KMS-11 (cell line): ENCODE results near the gene RELL1.

Experiments
- H2AFZ ChIP-seq: fragments of 200-600 bp; sonication (generic); 2 replicates; pipeline ENCODE4 v1.6.1; 2016; ENCODE audit warnings: antibody characterized with exemption, mixed run types, low read depth
- H3K27ac ChIP-seq: fragments of 200-600 bp; sonication (generic); 2 replicates; pipeline ENCODE4 v1.6.1; 2016; ENCODE audit warnings: mild to moderate bottlenecking, mixed run types
- H3K27me3 ChIP-seq: fragments of 200-600 bp; sonication (generic); 2 replicates; pipeline ENCODE4 v1.6.1; 2017; ENCODE audit warnings: mild to moderate bottlenecking, low read depth, mixed run types, moderate library complexity; ENCODE audit not compliant: insufficient read depth
- H3K36me3 ChIP-seq: fragments of 200-600 bp; sonication (generic); 2 replicates; pipeline ENCODE4 v1.6.1; 2017; ENCODE audit warnings: mild to moderate bottlenecking, mixed run types; ENCODE audit not compliant: insufficient read depth
- H3K4me1 ChIP-seq: fragments of 200-600 bp; sonication (generic); 2 replicates; pipeline ENCODE4 v1.6.1; 2016; ENCODE audit warnings: mild to moderate bottlenecking, low read depth, mixed run types; ENCODE audit not compliant: poor library complexity, severe bottlenecking
- H3K4me2 ChIP-seq: fragments of 200-600 bp; sonication (generic); 2 replicates; pipeline ENCODE4 v1.7.0; 2016; ENCODE audit warnings: mild to moderate bottlenecking, mixed run types
- H3K4me3 ChIP-seq: fragments of 200-600 bp; sonication (generic); IDR thresholded peaks from 2 replicates; pipeline ENCODE4 v1.6.1; 2017; ENCODE audit warnings: low read depth, low read length, mixed read lengths; ENCODE audit not compliant: insufficient read depth
- H3K79me2 ChIP-seq: fragments of 200-600 bp; sonication (generic); 2 replicates; pipeline ENCODE4 v1.6.1; 2016; ENCODE audit warnings: low read depth, mixed run types; ENCODE audit not compliant: insufficient read depth
- H3K9ac ChIP-seq: fragments of 200-600 bp; sonication (generic); 2 replicates; pipeline ENCODE4 v1.6.1; 2016; ENCODE audit warnings: mild to moderate bottlenecking, mixed run types
- H4K20me1 ChIP-seq: fragments of 200-600 bp; sonication (generic); 2 replicates; pipeline ENCODE4 v1.6.1; 2016; ENCODE audit warnings: mild to moderate bottlenecking, mixed run types; ENCODE audit not compliant: insufficient read depth
- CTCF ChIP-seq: fragments of 200-600 bp; sonication (generic); conservative IDR thresholded peaks from 2 replicates; pipeline ENCODE4 v1.6.1; 2017; ENCODE audit warnings: low read depth, mild to moderate bottlenecking, antibody characterized with exemption, low read length, moderate library complexity, mixed read lengths

The RELL1 gene

DNA sequence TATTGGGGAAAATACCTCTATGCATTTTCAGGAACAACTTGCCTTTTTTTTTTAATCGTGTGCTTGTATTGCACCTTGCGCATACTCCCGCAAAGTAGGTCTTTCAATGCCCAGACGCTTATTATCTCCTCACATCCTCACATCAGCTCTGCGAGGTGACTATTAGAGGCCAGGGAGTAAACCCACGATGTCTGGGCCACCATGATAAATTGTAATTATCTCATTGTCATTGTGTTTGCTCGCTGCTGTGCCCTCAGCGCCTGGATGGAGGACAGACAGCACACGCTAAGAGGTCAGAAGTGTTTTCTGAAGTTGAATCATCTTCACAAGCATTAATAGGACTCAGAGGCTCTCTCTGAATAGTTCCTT lies 1.0 kb upstream of the RELL1 start:
- Histone ChIP-seq H3K4me2 (peak overlapping the region; percentile 54; the same call in 1 of the 2 replicates), H3K27ac (no peak overlapping the region), H3K36me3 (no peaks in the 10 kb centered on the region), H2AFZ (peak overlapping the region; percentile 90), H3K79me2 (no peaks in the 10 kb centered on the region), H3K4me3 (no peak overlapping the region), H3K27me3 (no peaks in the 10 kb centered on the region), H3K9ac (peak overlapping the region; percentile 18; the same call in 1 of the 2 replicates), H3K4me1 (peaks cover 25% of the 10 kb centered on the region), H4K20me1 (no peaks in the 10 kb centered on the region)
- no peak for TF ChIP-seq CTCF

DNA sequence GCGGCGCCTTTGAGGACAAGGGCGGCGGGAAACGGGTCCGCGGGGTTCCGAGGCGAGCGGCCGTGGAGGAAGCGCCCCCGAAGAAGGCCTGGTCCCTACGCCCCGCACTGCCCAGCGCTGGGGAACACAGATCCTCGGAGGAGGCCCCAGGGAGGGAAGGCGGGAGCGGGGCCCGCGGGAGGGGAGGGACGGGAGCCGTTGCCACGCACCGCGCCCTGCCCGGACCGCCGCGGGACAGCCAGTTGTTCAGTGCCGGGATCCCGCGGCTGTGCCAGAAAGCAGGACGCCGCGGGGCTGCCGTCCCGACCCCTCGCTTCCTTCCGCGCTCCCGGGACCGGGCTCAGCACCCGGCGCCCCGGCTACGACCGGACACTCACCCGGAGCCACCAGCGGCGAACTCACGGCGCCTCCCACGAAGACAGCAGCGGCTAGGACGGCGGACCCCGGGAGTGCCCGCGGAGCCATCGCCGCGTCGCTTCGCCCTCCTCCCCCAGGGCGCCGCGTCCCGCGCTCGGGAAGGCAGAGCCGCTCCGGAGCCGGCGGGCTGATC lies 278 bp downstream of the RELL1 start:
- Histone ChIP-seq H3K4me3 (no peak overlapping the region), H3K4me1 (peaks cover 25% of the 10 kb centered on the region), H3K79me2 (no peaks in the 10 kb centered on the region), H3K27me3 (no peaks in the 10 kb centered on the region), H4K20me1 (no peaks in the 10 kb centered on the region), H3K4me2 (peak overlapping the region; percentile 40), H3K27ac (peak overlapping the region; percentile 31; the same call in 1 of the 2 replicates), H3K36me3 (no peaks in the 10 kb centered on the region), H2AFZ (peak overlapping the region; percentile 69), H3K9ac (peak overlapping the region; percentile 57; the same call in 1 of the 2 replicates)
- TF ChIP-seq CTCF: no peak

DNA sequence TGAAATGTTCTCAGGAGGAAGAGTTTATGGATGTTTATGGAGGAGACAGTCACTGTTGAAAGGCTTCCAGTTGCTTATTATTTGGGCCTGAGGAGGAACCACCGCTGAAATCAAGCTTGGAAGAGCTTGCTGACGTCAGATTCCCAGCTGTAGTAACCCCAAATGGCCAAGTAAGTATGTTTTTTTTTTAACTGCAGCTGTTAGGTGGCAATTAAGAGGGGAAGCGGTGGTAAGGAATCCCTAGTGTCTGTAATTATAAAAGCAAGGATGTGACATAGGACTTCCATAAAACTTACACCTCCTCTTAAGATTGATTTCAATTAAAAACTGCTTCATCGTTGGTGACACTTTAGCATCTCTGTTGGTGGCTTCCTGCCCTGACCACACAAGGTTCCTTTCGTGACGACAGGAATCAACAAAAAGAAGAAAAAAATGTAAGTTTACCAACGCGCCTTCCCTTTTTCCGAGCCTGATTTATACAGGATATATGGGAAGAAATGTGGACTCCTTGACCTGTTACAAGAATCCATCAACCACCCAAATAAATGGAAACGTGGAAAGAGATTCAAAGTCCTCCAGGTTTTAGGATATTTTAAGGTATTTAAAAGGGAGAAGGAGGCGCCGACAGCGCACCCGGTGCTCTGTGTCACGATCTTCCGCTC lies 884 bp downstream of the RELL1 start:
- H2AFZ ChIP-seq: peak overlapping the region; percentile 69
- no peaks in the 10 kb centered on the region for H3K27me3 ChIP-seq
- no peak overlapping the region for H3K4me3 ChIP-seq
- H4K20me1 ChIP-seq: no peaks in the 10 kb centered on the region
- no peaks in the 10 kb centered on the region for H3K79me2 ChIP-seq
- peak overlapping the region; percentile 31; the same call in 1 of the 2 replicates for H3K27ac ChIP-seq
- H3K4me1 ChIP-seq: peaks cover 25% of the 10 kb centered on the region
- no peaks in the 10 kb centered on the region for H3K36me3 ChIP-seq
- peak overlapping the region; percentile 57; the same call in 1 of the 2 replicates for H3K9ac ChIP-seq
- peak overlapping the region; percentile 40 for H3K4me2 ChIP-seq
- TF ChIP-seq CTCF: no peak

DNA sequence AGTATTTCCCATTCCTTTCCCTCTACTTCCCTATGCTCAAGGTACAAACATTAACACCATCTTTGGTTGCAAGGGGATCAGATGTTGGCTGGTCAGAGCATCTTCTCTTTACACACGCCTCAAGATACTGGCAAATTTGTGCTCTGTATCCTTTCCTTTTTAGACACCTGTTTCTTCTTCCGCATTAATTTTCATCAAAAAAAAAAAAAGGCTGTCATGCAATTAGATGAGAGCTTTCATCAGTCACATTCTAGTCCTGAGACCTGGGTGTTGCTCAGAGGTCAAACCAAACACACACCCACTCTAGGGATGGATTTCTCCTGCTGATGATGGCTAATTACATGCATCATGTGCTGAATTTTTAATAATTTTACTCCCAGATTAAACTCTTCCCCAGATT lies 2.0 kb downstream of the RELL1 start:
- H3K9ac ChIP-seq: no peak overlapping the region
- no peaks in the 10 kb centered on the region for H3K27me3 ChIP-seq
- no peak overlapping the region for H3K4me2 ChIP-seq
- H2AFZ ChIP-seq: no peak overlapping the region
- no peaks in the 10 kb centered on the region for H3K79me2 ChIP-seq
- H3K27ac ChIP-seq: no peak overlapping the region
- peaks cover 25% of the 10 kb centered on the region for H3K4me1 ChIP-seq
- H3K36me3 ChIP-seq: no peaks in the 10 kb centered on the region
- no peaks in the 10 kb centered on the region for H4K20me1 ChIP-seq
- no peak for TF ChIP-seq CTCF
- H3K4me3 ChIP-seq: no peak overlapping the region
